Lower leg skin (tissue), 3 donors: ENCODE results near the gene COX19.

ENCODE experiments used
- POLR2A ChIP-seq, 2 donors: fragments of 450-650 bp; IDR thresholded peaks; one replicate each; pipeline ENCODE4 v1.6.1; 2016 to 2017; ENCODE audit warnings: antibody characterized with exemption in 2 of 2, mild to moderate bottlenecking in 1 of 2, moderate library complexity in 1 of 2
- TF ChIP-seq, protein P1 (sequence below), 3 donors: fragments of 450-650 bp; IDR thresholded peaks; one replicate each; pipeline ENCODE4 v1.5.1; 2016; ENCODE audit warnings: antibody characterized with exemption in 3 of 3, mild to moderate bottlenecking in 3 of 3, moderate library complexity in 2 of 3

DNA sequence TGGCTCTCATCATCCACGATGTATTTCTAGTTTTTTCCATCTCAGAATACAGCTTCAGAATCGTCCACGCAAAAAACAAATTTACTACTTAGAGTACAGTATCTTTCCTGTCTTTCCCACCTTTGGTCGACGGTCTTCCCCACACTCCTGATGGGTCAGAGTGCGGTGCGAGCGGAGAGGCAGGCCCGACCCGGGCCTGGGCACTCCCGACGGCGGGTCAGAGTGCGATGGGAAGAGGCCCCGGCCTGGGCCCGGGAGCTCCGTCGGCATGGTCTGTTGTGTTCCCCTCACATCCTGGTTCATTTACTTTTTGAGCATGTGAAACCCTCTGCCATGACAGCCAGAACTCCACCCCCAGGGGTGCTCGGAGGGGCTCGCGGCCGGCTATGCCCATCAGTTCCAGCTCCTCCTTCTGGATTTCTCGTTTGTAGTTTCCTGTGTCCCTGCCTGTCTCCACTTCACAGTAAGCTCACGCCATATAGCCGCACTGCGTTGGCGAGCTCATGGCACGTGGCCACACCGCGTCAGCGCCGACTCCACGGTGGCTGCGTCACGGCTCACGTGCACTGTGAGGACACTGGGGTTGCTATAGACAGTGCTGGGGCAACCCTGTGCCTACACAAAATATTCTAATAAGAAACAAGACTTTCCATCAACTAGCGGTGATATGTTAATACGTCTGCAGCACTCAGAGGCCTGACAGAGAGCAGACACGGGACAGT lies 7.8 kb downstream of the COX19 start:
- TF ChIP-seq, protein P1, sequence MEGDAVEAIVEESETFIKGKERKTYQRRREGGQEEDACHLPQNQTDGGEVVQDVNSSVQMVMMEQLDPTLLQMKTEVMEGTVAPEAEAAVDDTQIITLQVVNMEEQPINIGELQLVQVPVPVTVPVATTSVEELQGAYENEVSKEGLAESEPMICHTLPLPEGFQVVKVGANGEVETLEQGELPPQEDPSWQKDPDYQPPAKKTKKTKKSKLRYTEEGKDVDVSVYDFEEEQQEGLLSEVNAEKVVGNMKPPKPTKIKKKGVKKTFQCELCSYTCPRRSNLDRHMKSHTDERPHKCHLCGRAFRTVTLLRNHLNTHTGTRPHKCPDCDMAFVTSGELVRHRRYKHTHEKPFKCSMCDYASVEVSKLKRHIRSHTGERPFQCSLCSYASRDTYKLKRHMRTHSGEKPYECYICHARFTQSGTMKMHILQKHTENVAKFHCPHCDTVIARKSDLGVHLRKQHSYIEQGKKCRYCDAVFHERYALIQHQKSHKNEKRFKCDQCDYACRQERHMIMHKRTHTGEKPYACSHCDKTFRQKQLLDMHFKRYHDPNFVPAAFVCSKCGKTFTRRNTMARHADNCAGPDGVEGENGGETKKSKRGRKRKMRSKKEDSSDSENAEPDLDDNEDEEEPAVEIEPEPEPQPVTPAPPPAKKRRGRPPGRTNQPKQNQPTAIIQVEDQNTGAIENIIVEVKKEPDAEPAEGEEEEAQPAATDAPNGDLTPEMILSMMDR (IDR thresholded peaks at IDR 0.05): no peak
- no peak for TF ChIP-seq POLR2A (IDR thresholded peaks at IDR 0.05)
